HG03432 (cell line): ENCODE data around the gene NXPH4.

ENCODE experiments used
- ATAC-seq: cut with Tn5 transposase; IDR thresholded peaks from one replicate; pipeline ENCODE4 v1.9.1; 2021; ENCODE audit warnings: mild to moderate bottlenecking, moderate library complexity; ENCODE audit not compliant: unreplicated experiment

Gene NXPH4

DNA sequence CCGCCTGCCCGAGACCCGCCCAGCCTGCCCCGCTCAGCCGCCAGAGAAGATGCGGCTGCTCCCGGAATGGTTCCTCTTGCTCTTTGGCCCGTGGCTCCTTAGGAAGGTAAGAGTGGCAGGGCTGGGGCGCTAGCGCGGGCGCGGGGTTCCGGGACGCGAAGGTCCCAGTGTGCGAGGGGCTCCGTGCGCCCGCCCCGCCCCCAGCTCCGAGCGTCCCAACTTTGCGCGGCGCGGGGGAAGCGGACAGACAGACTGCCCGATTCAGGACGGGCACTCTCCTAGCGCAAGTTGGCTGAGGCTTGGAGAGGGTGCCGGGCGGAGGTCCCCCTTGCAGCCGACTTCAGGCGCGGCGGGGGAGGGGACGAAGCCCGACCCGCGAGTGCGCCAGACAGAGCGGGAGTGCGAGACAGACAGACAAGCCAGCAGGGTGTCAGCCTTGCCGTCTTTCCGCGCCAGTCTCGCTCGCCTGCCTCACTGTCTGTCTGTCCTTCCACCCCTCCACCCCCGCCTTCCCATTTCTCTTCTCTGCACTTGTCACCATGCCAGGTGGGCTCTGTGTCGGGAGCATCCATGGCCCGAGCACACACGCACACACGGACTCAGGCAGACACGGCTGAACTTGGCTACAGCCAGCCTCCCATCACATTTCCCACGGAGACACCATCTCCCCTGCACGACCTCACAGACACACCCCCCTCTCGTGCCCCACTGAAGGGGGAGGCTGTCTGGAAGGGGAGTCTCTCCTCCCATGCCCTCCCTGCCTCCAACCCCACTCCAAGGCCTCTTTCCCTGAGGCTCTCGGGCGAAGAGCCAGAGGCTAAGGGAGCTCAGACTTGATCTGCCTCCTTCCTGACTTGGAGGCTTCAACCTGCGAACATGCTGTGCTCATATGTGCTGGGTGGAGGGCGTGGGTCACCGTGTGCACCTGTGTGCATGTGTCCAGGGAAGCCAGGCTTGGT is 606 bp downstream of the NXPH4 start:
- ATAC-seq: no peak

DNA sequence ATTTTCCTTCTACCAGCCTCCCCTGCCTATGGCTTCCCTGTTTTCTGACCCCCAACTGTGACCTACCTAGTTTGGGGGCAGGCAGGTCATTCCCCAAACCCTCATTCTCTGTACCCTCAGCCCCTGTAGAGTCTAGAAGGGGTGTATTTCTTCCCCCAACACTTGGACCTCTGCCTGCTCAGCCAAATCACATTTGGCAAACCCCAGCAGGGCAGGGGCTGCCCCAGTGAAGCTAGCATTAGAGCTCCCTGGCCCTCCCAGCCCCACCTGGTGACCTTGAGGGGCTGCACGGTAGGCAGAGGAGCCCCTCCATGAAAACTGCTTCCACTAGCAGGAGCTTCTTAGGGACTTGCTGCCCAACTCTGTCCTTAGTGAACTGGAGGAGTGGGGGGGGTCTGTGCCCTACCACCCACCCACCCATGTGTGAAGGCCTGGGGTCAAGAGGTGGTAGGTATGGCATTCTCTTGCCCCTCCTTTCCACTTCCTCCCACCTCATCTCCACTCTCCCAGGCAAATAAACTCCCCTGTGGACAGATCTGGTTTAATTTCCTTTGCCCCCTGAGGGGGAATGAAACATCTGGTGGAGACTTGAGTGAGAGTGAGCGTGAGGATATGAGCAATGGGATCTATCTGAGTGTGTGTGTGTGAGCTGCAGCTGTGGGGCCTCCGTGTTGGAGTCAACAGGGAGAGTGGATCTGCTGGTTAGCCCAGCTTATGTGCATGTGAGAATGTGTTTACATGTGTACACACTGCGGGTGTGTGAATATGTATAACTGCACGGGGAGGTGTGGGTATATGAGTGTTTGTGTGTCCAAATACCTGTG is 1.6 kb downstream of the NXPH4 start:
- ATAC-seq: no peak

DNA sequence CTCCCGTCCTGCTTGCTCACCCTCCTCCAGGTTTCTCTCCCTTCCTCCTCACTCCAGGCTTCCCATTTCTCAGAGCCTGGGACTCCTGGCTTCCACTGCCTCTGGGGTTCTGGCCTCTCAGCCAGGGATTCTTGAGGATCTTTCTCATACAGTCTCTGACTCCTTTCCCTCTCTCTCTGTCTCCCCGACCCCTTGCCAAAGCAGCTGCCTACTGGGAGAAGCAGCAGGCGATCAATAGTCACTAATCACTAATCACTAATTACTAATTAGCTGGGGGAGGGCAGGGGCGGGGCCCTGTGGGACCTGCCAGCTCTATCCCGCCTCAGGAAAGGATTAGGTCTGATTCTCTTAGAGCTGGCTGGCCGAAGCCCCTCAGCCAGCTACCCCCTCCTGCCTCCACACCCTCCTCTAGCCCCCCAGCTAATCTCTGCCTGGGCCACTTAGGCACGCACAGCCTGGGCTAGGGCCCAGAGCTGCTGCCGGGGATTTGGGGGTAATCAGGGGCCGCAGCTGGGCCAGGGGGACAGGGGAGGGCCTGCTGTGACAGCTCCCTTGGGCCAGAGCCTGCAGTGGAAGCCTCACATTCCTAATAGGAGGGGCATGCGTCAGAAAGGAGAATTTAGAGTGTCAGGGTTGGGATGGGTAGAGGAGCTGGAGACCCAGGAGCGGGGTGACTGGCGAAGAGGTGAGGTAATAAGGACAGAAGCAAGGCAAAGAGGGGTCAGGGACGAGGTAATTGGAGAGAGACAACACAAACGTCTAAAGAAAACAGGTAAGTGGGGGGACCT is 2.8 kb downstream of the NXPH4 start:
- ATAC-seq: no peak

DNA sequence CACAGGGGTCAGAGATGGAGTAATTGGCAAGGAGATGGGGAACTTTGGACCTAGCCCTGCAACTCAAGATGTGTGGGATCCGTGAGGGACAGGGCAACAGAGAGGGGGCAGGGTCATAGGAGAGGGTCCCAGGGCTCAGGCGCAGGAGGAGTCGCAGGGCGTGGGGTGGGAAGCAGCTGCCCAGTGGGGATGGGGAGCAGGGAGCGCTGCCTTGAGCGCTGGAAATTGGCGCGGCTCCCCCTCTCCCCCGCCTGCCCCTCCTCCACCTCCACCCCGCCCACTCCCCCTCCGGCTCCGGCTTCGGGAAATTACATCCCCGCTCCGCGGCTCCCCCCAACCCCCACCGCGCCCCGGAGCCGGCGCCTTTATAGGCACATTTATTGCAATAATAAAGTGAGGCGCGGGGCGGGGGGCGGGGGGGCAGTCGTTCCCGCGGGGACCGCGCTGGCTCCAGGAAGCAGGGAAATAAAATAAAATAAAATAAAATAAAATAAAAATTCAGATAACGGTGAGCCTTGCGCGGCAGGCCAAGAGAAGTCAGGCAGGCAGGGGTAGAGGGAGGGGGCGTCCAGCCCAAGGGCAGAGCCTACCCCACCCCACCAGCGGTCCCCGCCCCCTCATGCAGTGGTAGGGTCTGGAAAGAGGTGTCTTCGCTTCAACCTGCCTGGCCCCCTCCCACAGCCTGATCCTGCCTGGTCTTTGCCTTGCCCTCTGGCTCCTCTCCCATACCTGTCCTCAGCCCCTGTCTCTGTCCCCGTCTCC is 3.6 kb downstream of the NXPH4 start:
- no peak for ATAC-seq

DNA sequence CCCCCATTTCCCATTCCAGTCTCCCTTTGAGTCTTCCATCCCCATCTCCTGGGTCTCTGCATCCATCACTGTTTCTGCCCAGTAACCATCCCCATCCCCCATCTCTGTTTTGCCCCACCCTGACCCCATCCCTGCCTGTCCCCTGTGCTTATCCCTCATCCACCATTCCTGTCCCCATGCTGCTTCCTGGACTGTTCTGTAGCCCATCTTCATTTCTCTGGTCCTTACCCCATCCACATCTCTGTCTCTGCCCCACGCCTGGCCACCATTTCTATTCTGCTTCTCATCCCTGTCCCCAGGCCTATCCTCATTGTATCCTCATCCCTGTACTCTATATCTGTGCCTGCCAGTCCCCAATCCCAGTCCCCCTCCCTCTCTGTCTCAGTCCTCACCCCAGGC is 4.2 kb downstream of the NXPH4 start:
- no peak for ATAC-seq

DNA sequence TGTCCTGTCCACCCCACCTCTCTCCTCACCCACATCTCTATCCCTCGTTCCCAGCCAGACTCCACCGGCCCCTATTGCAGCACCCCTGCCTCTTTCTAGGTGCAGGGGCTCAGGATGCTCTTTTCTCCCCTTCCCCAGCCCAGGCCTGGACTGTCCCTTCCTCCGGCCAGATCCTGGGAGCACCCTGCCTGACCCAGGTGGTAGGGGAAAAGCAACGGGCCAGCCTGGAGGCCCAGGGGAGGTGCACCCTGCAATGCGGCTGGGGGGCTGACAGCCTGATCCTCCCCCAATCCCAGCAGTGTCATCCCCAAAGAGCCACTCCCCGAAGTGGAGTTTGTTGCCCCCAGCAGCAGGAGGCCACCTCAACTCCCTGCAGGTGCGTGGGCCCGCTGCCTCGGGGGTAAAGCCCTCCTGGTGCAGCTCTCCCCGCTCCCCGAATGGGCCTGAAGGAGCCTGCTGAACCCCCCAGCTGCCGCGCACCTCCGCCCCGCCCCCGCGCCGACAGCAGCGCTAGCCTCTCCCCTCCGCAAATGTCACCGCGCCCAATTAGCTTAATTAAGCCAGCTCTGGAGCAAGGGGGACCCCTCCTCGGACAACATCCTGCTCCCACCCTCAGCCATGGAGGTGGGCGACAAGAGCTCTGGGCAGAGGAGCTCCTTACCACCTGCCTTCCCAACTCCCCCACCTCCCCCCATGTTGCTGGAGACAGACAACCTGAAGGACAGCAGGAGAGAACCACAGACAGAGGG is 4.7 kb downstream of the NXPH4 start:
- ATAC-seq: no peak

DNA sequence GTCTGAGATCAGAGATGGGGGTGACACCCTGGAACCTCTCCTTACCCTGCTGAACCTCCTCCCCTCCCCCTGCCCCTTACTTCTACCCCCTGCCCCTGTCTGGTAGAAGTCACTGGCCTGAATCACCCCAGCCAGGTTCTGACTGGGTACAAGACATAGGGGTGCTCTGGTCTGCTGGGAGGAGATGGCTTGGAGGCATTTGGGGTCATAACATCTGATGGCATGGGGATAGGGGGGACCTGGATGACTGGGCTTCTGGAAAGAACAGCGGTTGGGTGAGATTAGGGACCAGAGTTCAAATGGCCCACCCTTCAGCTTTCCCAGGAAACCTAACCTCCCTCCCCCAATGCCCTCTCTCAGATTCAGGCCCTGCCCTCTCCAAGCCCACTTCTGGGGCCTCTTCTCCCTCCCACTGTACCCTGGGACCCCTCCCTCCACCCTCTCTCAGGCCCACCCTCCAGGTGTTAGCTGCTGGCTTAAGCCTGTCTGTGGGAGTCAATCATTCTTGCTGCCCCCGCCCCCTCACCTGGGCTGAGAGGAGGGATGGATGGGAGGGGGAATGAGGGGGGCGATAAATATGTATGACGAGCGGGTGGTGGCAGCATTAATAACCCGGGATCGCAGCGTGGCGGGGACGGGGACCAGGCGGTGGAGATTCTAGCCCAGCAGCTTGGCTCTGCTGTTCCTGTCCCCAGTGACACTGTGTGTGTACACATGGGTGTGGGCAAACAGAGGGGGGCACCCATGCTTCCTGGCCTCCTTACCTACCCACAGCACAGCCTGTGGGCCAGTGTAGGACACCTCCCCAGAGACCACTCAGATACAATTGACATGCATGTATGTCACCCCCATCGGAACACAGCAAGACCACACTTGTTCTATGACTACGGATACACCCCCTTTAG is 5.9 kb downstream of the NXPH4 start:
- ATAC-seq: no peak

DNA sequence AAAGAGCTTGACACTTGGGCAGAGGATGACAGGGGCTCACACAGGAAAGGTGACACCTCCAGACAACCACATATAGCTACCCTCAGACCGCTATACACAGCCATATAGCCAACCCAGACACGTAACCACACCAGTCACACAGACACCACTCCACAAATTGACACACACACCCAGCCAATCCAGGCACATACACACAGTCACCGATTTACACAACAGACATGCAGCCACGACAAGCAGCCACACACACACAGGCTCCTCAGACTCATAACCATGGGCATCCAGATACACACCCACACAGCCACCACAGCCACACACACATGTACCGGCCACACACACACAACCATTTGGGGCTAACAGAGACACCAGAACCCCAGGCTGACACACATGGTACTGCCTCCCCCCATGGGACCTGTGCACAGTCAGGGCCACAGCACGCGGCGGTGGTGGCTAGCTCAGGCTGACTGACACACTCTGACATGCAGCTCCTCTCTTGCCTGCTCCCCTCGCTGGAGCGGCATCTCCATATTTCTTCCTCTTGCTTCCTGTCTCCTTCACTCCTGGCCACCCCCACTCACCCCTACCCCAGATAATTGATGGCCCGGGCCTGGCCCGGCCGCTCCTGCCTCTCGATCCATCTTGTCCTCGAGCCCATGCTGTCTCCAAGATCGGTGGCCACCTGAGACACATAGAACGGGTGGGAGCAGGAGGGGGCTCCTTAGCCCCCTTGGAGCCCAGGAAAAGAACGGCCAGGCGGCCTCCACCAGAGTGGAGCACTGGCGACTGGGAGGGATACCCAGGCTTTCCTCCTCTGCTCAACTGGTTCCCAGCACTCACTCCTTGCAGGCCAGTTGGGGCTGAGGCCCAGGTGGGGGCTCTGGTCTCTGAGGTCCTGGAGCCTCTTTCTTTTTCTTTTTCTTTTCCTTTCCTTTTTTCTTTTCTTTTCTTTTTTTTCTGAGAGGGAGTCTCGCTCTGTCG is 6.9 kb downstream of the NXPH4 start:
- ATAC-seq: no peak

DNA sequence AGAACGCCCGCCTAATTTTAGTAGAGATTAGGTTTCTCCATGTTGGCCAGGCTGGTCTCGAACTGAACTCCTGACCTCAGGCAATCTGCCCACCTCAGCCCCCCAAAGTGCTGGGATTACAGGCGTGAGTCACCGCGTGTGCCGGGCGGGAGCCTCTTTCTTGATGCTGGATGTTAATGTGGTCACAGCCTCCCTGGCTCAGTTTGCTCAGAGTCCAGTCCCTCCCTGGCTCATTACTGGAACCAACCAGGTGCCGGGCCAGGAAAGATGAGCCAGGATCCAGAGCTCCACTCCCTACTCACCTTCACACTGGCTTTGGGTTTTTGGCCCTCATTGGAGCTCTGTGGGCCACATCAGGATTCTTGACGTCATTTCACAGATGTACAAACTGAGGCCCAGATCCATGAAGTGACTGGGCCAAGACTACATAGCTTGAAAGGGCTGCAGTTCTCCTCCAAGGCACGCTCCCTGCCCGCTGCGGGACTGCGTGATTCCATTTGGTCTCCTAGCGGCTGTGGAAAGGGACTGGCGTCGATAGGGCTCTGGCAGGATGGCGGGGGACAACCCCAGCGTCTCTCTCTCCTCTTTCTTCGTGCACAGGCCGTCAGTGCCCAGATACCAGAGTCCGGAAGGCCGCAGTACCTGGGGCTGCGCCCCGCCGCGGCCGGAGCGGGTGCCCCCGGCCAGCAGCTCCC is 7.8 kb downstream of the NXPH4 start:
- no peak for ATAC-seq

DNA sequence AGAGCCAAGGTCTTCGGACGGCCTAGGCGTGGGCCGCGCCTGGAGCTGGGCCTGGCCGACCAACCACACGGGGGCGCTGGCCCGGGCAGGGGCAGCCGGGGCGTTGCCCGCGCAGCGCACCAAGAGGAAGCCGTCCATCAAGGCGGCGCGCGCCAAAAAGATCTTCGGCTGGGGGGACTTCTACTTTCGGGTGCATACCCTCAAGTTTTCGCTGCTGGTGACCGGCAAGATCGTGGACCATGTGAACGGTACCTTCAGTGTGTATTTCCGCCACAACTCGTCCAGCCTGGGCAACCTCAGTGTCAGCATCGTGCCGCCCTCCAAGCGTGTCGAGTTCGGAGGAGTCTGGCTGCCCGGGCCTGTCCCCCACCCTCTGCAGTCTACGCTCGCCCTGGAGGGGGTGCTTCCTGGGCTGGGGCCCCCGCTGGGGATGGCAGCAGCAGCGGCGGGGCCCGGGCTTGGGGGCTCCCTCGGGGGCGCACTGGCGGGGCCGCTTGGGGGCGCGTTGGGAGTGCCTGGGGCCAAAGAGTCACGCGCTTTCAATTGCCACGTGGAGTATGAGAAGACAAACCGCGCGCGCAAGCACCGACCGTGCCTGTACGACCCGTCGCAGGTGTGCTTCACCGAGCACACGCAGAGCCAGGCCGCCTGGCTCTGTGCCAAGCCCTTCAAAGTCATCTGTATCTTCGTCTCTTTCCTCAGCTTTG is 8.5 kb downstream of the NXPH4 start:
- ATAC-seq: no peak

DNA sequence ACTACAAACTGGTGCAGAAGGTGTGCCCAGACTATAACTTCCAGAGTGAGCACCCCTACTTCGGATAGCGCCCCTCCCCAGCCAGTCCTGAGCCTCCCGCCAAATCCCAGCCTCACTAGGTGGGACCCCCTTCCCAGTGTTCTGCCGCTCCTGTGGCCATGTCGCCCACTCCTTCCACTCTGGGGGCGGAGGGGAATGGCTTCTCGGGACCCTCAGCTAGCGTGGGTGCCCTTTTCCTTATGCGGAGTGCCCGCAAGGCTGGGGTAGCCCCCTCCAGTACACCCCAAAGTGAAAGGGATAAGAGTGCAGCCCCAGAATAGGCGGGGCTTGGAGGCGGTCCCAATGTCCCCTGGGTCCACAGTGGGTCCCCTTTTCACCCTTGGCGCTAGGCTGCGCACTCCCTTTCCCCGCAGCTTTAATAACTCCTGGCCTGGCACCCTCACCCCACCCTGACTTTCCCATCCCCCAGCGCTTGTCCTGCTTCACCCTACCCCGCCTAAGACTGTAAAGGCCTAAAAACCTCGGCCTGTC is 9.2 kb downstream of the NXPH4 start:
- no peak for ATAC-seq

DNA sequence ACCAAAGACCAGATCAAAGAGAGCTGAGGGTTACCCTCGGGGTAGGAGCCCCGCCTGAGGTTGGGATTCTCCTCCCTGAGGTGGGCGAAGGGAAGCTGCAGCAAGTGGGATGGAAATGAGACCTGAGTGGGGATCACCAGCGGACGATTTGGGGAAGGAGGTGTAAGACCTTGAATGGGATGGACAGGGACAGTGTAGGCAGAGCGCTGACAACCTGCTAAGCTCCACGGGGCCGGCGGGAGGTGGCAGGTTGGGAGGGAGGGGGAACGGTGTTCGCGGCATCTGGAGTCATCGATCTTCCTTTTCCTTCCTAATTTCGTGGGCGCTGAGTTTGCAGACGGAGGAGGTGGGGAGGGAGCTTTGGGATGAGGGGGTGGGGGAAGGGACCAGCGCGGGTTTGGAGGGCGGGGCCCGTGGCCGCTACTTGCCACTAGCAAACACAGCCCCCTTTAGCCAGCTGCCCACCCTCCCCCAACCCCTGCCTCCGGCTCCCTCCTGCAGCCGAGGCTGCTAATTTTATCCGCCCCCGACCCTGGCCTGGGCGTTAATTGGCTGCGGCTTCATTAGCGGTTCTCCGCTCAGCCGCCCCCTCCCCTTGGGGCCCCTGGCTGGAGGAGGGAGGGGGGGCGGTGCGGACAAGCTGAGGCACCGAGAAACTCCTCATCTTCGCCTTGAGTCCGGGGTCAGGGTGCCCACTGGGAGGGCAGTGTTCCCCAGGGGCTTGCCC is 10.2 kb downstream of the NXPH4 start:
- no peak for ATAC-seq

DNA sequence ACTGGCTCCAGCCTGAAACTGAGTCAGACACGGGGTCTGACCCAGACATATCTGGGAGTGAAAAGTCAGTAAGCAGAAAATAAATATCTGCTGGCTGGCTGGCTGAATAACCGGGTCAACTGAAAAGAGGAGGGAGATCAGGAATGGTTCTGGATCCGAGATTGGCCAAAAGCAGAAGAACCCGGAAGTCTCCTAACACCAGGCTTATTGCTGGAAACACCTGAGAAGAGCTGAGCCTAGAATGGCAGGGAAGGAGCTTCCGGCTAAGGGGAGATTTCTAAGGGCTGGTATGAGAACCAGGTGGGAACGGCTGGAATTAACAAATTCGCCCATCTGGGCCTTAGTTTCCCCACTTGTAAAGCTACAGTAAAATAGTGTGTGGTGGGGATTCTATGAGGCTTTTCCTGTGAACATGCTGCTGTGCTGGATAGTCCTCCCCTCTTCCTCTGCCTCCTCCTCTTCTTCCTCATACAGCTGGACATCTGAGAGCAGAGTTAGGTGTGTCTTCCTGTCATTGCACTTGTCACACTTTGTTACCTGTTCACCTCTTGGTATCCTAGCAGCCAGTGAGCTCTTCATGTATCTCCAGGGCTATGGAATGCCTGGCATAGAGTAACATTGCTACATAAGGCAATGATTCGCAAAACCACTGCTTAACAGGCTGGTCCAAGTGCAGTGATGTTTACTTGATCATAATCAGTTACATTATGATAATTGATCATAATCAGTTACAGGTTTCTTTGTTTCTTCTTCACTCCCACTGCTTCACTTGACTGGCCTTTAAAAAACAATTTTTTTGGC is 10.9 kb downstream of the NXPH4 start:
- no peak for ATAC-seq

DNA sequence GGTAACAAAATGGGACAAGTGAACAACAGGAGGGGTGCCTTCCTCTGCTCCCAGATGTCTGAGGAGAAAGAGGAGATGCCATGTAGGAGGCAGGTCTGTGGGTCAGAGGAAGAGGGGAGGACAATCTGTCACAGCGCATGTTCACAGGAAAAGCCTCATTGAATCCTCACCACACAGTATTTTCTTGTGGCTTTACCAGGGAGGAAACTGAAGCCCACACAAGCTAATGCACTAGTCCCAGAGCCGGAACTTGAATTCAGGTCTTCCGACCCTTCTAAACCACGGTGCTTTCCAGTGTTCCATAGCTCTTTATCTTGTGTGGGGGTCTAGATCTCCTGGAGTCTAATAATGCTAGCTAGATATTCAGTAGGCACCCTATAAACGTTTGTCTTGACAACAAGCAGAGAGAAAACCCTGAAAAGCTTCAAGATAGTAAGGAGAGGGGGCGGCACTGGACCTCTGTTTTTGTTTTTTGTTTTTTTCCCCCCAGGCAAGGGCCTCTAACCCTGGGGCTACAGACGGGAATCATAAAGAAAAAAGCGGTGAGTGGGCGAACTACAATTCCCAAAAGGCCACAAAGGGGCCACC is 12.5 kb downstream of the NXPH4 start:
- peak; percentile 7 for ATAC-seq
